HepG2 (cell line): ENCODE results near the gene AKAP9. TPM values are rescaled to one million over a fixed set of nuclear protein-coding genes. Genes with fewer than 3 reads are reported as not detected.

Source experiments
- ATAC-seq: fragments of 200-7000 bp; cut with Tn5 transposase; 3 replicates; pipeline ENCODE4 v1.9.1; 2020; ENCODE audit warnings: mild to moderate bottlenecking, moderate library complexity
- BruUV-seq: library from RNA; stranded (reverse); fragments of 400-500 nt; replicated peaks from 2 replicates; lab custom pipeline; 2021; lab: Mats Ljungman, UMichigan
- CTCF ChIA-PET: fragments of 300-600 bp; formaldehyde crosslinking; extraction: SDS; loops from one replicate; lab custom pipeline; 2021; ENCODE audit warnings: low total read pairs, inconsistent platforms, low intra/inter-chr PET ratio; lab: Yijun Ruan, JAX
- POLR2A ChIA-PET: fragments of 350-600 bp; sonication (Branson Sonifier 250); formaldehyde crosslinking; loops from one replicate; lab custom pipeline; 2020; ENCODE audit warnings: antibody characterized with exemption, inconsistent platforms; lab: Yijun Ruan, JAX
- DNase-seq: peaks from one replicate; pipeline ENCODE4 v3.0.0-alpha.2; 2015; ENCODE audit warnings: low spot score
- FAIRE-seq: peaks from 3 replicates; lab custom pipeline; 2011; peaks lifted over from hg19 to GRCh38; lab: Jason Lieb, UNC
- H2AFZ ChIP-seq: one replicate; pipeline ENCODE4 v1.6.1; 2011; ENCODE audit warnings: low read length, inconsistent platforms
- H3K27ac ChIP-seq: fragments of 300-600 bp; 3 replicates; pipeline ENCODE4 v1.8.0; 2011; ENCODE audit warnings: mixed run types, mild to moderate bottlenecking, mixed read lengths, low read length, inconsistent platforms; ENCODE audit not compliant: insufficient read depth; ENCODE audit errors: extremely low read length
- H3K27me3 ChIP-seq, 2 experiments: fragments of 200-600 bp in 1 of 2; 2 replicates in 1 of 2; 3 replicates in 1 of 2; pipeline versions ENCODE4 v1.6.0 to v1.8.0; 2011; ENCODE audit warnings: low read length in 2 of 2, mild to moderate bottlenecking in 2 of 2, moderate library complexity in 2 of 2, inconsistent platforms in 1 of 2; ENCODE audit not compliant: insufficient read depth in 2 of 2, control insufficient read depth in 1 of 2
- H3K36me3 ChIP-seq, 2 experiments: fragments of 200-600 bp in 1 of 2; replicated peaks in 1 of 2; 2 replicates in 1 of 2; 3 replicates in 1 of 2; pipeline versions ENCODE4 v1.5.1 to v1.8.0; 2011; ENCODE audit warnings: low read length in 2 of 2, inconsistent platforms in 1 of 2; ENCODE audit not compliant: insufficient read depth in 2 of 2, control insufficient read depth in 1 of 2
- H3K4me1 ChIP-seq: 2 replicates; pipeline ENCODE4 v1.5.1; 2012; ENCODE audit warnings: low read length, inconsistent platforms; ENCODE audit not compliant: insufficient read depth
- H3K4me2 ChIP-seq: 2 replicates; pipeline ENCODE4 v1.6.0; 2011; ENCODE audit warnings: low read depth, low read length, inconsistent platforms
- H3K4me3 ChIP-seq, 3 experiments: fragments of 200-600 bp in 1 of 3; sonication (generic), shearing (Covaris generic) in 1 of 3; replicated peaks in 1 of 3; 2 replicates each; pipeline ENCODE4 v1.5.1; 2011 to 2016; ENCODE audit warnings: low read length in 3 of 3, inconsistent platforms in 2 of 3, low read depth in 2 of 3, mild to moderate bottlenecking in 2 of 3, control low read depth in 1 of 3, mixed read lengths in 1 of 3; ENCODE audit not compliant: insufficient read depth in 1 of 3
- H3K79me2 ChIP-seq: one replicate; pipeline ENCODE4 v1.6.1; 2011; ENCODE audit warnings: low read length, inconsistent platforms; ENCODE audit not compliant: insufficient read depth
- H3K9ac ChIP-seq: 2 replicates; pipeline ENCODE4 v1.6.0; 2011; ENCODE audit warnings: mild to moderate bottlenecking, low read depth, low read length, inconsistent platforms; ENCODE audit not compliant: insufficient read depth
- H3K9me3 ChIP-seq: 2 replicates; pipeline ENCODE4 v1.5.1; 2012; ENCODE audit warnings: mild to moderate bottlenecking, low read length
- H4K20me1 ChIP-seq: 2 replicates; pipeline ENCODE4 v1.6.0; 2011; ENCODE audit warnings: inconsistent platforms, mild to moderate bottlenecking, low read length, moderate library complexity; ENCODE audit not compliant: insufficient read depth
- TCF12 ChIP-seq, 2 experiments: fragments of 450-650 bp in 1 of 2; sonication (generic) in 1 of 2; formaldehyde crosslinking in 1 of 2; IDR thresholded peaks; 2 replicates each; pipeline versions ENCODE4 v1.6.1 to v1.8.0; 2017 to 2022; ENCODE audit warnings: antibody characterized with exemption in 1 of 2, mild to moderate bottlenecking in 1 of 2, missing genetic modification reagents in 1 of 2, moderate library complexity in 1 of 2
- ZMYM3 ChIP-seq: sonication (generic); formaldehyde crosslinking; IDR thresholded peaks from 2 replicates; pipeline ENCODE4 v1.5.1; 2020; ENCODE audit warnings: mild to moderate bottlenecking, missing genetic modification reagents
- ZNF747 ChIP-seq: sonication (generic); formaldehyde crosslinking; IDR thresholded peaks from 2 replicates; pipeline ENCODE4 v1.8.1; 2023; ENCODE audit warnings: missing genetic modification reagents, mild to moderate bottlenecking, borderline replicate concordance
- ZNF841 ChIP-seq: sonication (generic); formaldehyde crosslinking; IDR thresholded peaks from 2 replicates; pipeline ENCODE4 v1.8.1; 2023; ENCODE audit warnings: missing genetic modification reagents, borderline replicate concordance
- WGBS: methylation state at CpG from one replicate; pipeline ENCODE4 v1.1.6; 2017; ENCODE audit warnings: low lambda C conversion rate; 5-methylcytosine and 5-hydroxymethylcytosine counted together
- in situ Hi-C: cut with HindIII; loops from 2 replicates; pipeline ENCODE4 v1.10.0; 2017; ENCODE audit warnings: low pct_unique_long_range_greater_than_20kb; ENCODE audit not compliant: extremely low pct_ligation_motif_present
- intact Hi-C: fragments of 100-400 bp; cut with micrococcal nuclease; formaldehyde crosslinking; loops from one replicate; pipeline ENCODE4 v1.10.0; 2022; ENCODE audit not compliant: unreplicated experiment
- polyA plus RNA-seq, 8 experiments: library from polyadenylated mRNA; depleted of rRNA in 3 of 8; stranded (reverse) in 7 of 8; unstranded in 1 of 8; fragments of >200 nt; fragmentation: Illumina TruSeq in 4 of 8; extraction: Trizol in 4 of 8; gene quantifications; 2 replicates each; pipeline versions ENCODE4 v1.2.1 to v1.2.3, GENCODE V29; 2011 to 2016; ENCODE audit warnings: low read depth in 4 of 8, missing spikeins in 1 of 8, mixed read lengths in 1 of 8; ENCODE audit not compliant: insufficient read depth in 1 of 8
- total RNA-seq, 5 experiments: library from RNA; depleted of rRNA; stranded (reverse); fragments of >200 nt; fragmentation: Illumina TruSeq; extraction: Trizol; gene quantifications; 2 replicates each; pipeline ENCODE4 v1.2.3, GENCODE V29; 2016; ENCODE audit warnings: low read depth in 1 of 5
- TF ChIP-seq, protein P1 (sequence below): sonication (generic); formaldehyde crosslinking; IDR thresholded peaks from 2 replicates; pipeline ENCODE4 v1.5.0; 2020; ENCODE audit warnings: missing genetic modification reagents
- TF ChIP-seq, protein P2 (sequence below): sonication (generic); formaldehyde crosslinking; IDR thresholded peaks from 2 replicates; pipeline ENCODE4 v1.5.0; 2020; ENCODE audit warnings: missing genetic modification reagents
- TF ChIP-seq, protein P3 (sequence below): sonication (generic); formaldehyde crosslinking; IDR thresholded peaks from 2 replicates; pipeline ENCODE4 v1.5.1; 2020; ENCODE audit warnings: mild to moderate bottlenecking, missing genetic modification reagents, borderline replicate concordance
- TF ChIP-seq, protein P4 (sequence below): sonication (generic); formaldehyde crosslinking; IDR thresholded peaks from 2 replicates; pipeline ENCODE4 v1.5.0; 2020; ENCODE audit warnings: mild to moderate bottlenecking, missing genetic modification reagents
- TF ChIP-seq, protein P5 (sequence below), 2 experiments: sonication (generic) in 1 of 2; formaldehyde crosslinking in 1 of 2; IDR thresholded peaks; 2 replicates each; pipeline versions ENCODE4 v1.5.1 to v1.6.1; 2011 to 2020; ENCODE audit warnings: borderline replicate concordance in 1 of 2, low read depth in 1 of 2, low read length in 1 of 2, mild to moderate bottlenecking in 1 of 2, missing genetic modification reagents in 1 of 2, moderate library complexity in 1 of 2

The AKAP9 gene
- total and polyA plus RNA-seq, 2 of the 13 experiments (the other 11 are each of a cell fraction or from before 2014, with no cell fraction given), result 27.6 to 33.1 TPM

DNA sequence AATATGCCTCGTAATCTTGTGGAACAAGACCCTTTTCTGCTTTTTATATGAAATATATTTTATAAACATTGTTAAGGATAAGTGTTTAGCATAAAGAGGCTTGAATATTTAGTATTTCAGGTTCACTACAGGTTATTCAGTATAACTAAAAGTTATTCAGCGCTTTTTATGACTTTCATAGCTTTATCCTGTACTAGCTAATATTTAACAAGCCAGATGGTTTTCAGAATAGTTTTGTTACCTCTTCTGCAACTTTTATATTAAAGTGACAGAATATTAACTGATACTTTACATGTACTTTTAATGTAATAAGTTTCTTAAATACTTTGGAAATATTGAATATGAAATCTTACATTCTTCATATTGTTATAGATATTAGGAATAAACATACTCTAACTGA is 118.2 kb downstream of the AKAP9 start:
- no peaks in the 10 kb centered on the region for H3K9me3 ChIP-seq
- no peaks in the 10 kb centered on the region for H3K27me3 ChIP-seq
- in situ Hi-C loops, result no loop called here
- no peak overlapping the region for H2AFZ ChIP-seq
- TF ChIP-seq, protein P1, sequence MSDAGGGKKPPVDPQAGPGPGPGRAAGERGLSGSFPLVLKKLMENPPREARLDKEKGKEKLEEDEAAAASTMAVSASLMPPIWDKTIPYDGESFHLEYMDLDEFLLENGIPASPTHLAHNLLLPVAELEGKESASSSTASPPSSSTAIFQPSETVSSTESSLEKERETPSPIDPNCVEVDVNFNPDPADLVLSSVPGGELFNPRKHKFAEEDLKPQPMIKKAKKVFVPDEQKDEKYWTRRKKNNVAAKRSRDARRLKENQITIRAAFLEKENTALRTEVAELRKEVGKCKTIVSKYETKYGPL (CRISPR knock-in tag), result no peak
- TF ChIP-seq ZNF841 (CRISPR knock-in tag), result no peak
- no peak for TF ChIP-seq TCF12 (IDR thresholded peaks at IDR 0.05)
- TF ChIP-seq TCF12 (CRISPR knock-in tag; IDR thresholded peaks at IDR 0.05), result no peak
- TF ChIP-seq, protein P2, sequence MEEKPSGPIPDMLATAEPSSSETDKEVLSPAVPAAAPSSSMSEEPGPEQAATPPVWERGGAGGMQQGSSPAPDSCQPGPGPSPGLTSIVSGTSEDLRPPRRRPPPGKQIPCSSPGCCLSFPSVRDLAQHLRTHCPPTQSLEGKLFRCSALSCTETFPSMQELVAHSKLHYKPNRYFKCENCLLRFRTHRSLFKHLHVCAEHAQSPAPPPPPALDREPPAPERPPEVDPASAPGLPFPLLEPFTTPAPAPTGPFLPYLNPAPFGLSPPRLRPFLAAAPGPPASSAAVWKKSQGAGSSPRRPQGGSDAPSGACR (CRISPR knock-in tag), result no peak
- ATAC-seq, result no peak
- WGBS, result 91% methylated on average over 2 of the region's 2 CpGs
- ChIA-PET CTCF (no interaction called here), POLR2A (no interaction called here)
- H3K36me3 ChIP-seq, result peaks cover 0 to 13% of the 10 kb centered on the region in 2 experiments; a peak in 2 of 5 replicates
- no peak for FAIRE-seq
- no peaks in the 10 kb centered on the region for H4K20me1 ChIP-seq
- DNase-seq, result no peak
- H3K27ac ChIP-seq, result no peak overlapping the region
- intact Hi-C loops, result no loop called here
- H3K9ac ChIP-seq, result no peak overlapping the region
- H3K4me3 ChIP-seq, result no peak overlapping the region
- no peaks in the 10 kb centered on the region for H3K79me2 ChIP-seq
- no peaks in the 10 kb centered on the region for H3K4me1 ChIP-seq
- BruUV-seq, result no TSS peak
- no peak overlapping the region for H3K4me2 ChIP-seq

DNA sequence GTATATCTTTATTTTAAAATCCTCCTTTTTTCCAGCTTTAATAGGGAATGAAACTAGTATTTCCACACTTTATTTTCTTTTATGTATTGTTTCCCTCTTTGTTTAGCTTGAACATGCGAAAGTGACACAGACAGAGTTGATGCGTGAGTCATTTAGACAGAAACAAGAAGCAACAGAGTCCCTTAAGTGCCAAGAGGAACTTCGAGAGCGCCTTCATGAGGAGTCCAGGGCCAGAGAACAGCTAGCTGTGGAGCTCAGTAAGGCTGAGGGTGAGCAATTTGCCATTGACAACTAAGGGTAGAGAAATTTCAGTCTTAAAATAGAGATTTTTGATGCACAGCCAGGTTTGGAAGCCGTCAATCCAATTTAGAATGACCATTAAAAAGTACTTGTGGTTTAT is 120.5 kb downstream of the AKAP9 start:
- ATAC-seq, result no peak
- DNase-seq, result no peak
- TF ChIP-seq, protein P3, sequence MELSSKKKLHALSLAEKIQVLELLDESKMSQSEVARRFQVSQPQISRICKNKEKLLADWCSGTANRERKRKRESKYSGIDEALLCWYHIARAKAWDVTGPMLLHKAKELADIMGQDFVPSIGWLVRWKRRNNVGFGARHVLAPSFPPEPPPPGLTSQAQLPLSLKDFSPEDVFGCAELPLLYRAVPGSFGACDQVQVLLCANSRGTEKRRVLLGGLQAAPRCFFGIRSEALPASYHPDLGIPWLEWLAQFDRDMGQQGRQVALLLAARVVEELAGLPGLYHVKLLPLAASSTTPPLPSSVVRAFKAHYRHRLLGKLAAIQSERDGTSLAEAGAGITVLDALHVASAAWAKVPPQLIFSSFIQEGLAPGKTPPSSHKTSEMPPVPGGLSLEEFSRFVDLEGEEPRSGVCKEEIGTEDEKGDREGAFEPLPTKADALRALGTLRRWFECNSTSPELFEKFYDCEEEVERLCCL (CRISPR knock-in tag), result no peak
- TF ChIP-seq, protein P4, sequence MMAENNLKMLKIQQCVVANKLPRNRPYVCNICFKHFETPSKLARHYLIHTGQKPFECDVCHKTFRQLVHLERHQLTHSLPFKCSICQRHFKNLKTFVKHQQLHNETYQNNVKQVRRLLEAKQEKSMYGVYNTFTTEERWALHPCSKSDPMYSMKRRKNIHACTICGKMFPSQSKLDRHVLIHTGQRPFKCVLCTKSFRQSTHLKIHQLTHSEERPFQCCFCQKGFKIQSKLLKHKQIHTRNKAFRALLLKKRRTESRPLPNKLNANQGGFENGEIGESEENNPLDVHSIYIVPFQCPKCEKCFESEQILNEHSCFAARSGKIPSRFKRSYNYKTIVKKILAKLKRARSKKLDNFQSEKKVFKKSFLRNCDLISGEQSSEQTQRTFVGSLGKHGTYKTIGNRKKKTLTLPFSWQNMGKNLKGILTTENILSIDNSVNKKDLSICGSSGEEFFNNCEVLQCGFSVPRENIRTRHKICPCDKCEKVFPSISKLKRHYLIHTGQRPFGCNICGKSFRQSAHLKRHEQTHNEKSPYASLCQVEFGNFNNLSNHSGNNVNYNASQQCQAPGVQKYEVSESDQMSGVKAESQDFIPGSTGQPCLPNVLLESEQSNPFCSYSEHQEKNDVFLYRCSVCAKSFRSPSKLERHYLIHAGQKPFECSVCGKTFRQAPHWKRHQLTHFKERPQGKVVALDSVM (CRISPR knock-in tag), result no peak
- TF ChIP-seq ZMYM3 (CRISPR knock-in tag), result no peak
- TF ChIP-seq, protein P5, sequence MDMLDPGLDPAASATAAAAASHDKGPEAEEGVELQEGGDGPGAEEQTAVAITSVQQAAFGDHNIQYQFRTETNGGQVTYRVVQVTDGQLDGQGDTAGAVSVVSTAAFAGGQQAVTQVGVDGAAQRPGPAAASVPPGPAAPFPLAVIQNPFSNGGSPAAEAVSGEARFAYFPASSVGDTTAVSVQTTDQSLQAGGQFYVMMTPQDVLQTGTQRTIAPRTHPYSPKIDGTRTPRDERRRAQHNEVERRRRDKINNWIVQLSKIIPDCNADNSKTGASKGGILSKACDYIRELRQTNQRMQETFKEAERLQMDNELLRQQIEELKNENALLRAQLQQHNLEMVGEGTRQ (IDR thresholded peaks at IDR 0.05; ENCODE audit: low read depth, low read length), result no peak
- TF ChIP-seq, protein P5 (CRISPR knock-in tag; IDR thresholded peaks at IDR 0.05; ENCODE audit: borderline replicate concordance), result no peak
- no peak for TF ChIP-seq ZNF747 (CRISPR knock-in tag)

More for the DNA sequence above, 120.5 kb downstream of the AKAP9 start:
- no peak for FAIRE-seq
- Histone ChIP-seq H3K4me2 (no peak overlapping the region), H3K36me3 (peaks cover 0 to 13% of the 10 kb centered on the region in 2 experiments; a peak in 3 of 5 replicates), H3K27ac (no peak overlapping the region), H3K9me3 (no peaks in the 10 kb centered on the region), H3K4me1 (no peaks in the 10 kb centered on the region), H2AFZ (no peak overlapping the region), H4K20me1 (no peaks in the 10 kb centered on the region), H3K27me3 (no peaks in the 10 kb centered on the region), H3K4me3 (no peak overlapping the region), H3K79me2 (no peaks in the 10 kb centered on the region), H3K9ac (no peak overlapping the region)
- CTCF ChIA-PET, result no interaction called here
- in situ Hi-C loops, result no loop called here
- intact Hi-C loops, result no loop called here
- POLR2A ChIA-PET, result interaction anchor here (2.3 kb wide), 1 partner anchor 20 kb away, joined by 5 read pairs; no protein-coding TSS in a partner anchor
- WGBS, result 98% methylated on average over 5 of the region's 5 CpGs
- no TSS peak for BruUV-seq
